Measurements from ENCODE around the gene PFKFB4.

PFKFB4 gene

DNA sequence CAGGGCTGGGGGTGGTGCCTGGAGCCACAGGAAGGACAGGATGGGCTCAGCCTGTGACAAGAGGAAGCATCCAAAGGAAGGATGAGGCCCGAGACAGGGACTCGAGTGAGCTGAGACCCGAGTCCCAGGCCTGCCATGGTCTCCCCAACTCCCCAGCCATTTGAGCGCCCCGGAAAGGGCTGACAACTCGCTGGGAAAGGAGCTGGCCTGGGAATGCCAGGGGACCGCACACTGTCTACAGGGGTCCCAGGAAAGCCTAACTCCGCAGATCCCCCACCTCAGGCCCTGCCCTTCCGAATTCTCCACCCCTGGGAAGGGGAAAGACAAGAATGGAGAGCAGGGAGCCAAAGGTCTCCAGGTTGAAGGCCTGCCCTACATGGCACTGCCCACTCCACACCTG lies 31.6 kb downstream of the PFKFB4 start:
- Histone ChIP-seq H3F3A (ENCODE audit: insufficient read depth) (no peaks in the 10 kb centered on the region), H3K9me2 (replicated peaks; ENCODE audit: insufficient read depth, low read length) (no peaks in the 10 kb centered on the region), H3K9me3 (ENCODE audit: insufficient read depth, low read length) (no peaks in the 10 kb centered on the region), H3K9ac (ENCODE audit: low read length) (no peak overlapping the region), H3K27ac (ENCODE audit: low read depth, low read length) (no peak overlapping the region), H3K27me3 (ENCODE audit: low read length) (no peaks in the 10 kb centered on the region), H3K36me3 (ENCODE audit: low read length) (no peaks in the 10 kb centered on the region), H3K79me2 (ENCODE audit: insufficient read depth, low read length) (no peaks in the 10 kb centered on the region), H4K20me1 (ENCODE audit: low read depth, low read length) (no peaks in the 10 kb centered on the region), H3K4me3 (ENCODE audit: insufficient read depth, low read length, poor library complexity, severe bottlenecking) (no peak overlapping the region), H3K4me2 (ENCODE audit: low read depth, low read length, poor library complexity, severe bottlenecking) (no peak overlapping the region), H2AFZ (ENCODE audit: low read depth, low read length, severe bottlenecking) (no peak overlapping the region)
- TF ChIP-seq EZH2phosphoT487 (conservative IDR thresholded peaks at IDR 0.05; ENCODE audit: low read length), result no peak
- TF ChIP-seq, protein P1, sequence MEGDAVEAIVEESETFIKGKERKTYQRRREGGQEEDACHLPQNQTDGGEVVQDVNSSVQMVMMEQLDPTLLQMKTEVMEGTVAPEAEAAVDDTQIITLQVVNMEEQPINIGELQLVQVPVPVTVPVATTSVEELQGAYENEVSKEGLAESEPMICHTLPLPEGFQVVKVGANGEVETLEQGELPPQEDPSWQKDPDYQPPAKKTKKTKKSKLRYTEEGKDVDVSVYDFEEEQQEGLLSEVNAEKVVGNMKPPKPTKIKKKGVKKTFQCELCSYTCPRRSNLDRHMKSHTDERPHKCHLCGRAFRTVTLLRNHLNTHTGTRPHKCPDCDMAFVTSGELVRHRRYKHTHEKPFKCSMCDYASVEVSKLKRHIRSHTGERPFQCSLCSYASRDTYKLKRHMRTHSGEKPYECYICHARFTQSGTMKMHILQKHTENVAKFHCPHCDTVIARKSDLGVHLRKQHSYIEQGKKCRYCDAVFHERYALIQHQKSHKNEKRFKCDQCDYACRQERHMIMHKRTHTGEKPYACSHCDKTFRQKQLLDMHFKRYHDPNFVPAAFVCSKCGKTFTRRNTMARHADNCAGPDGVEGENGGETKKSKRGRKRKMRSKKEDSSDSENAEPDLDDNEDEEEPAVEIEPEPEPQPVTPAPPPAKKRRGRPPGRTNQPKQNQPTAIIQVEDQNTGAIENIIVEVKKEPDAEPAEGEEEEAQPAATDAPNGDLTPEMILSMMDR (IDR thresholded peaks at IDR 0.05; ENCODE audit: insufficient read depth, low read length, poor library complexity, severe bottlenecking), result no peak

DNA sequence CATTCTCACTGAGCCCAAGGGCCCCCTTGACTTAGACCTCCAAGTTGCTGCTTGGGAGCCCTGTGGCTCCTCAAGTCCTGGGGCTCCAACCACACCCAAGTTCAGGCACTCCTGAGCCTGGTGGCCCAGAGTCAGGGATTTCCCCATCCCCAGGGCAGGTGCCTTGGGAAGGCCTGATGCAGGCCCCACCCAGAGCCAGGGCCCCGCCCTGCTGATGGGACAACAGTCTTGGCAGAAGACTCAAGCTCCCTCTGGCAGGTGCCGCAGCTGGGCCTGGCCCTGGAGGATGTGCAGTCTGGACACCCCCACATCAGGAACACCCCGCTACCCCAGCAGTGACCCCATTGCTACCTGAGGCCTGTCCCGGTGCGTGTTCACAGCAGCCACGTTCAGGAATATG lies 35.0 kb downstream of the PFKFB4 start:
- TF ChIP-seq, protein P1 (IDR thresholded peaks at IDR 0.05; ENCODE audit: insufficient read depth, low read length, poor library complexity, severe bottlenecking), result no peak
- TF ChIP-seq EZH2phosphoT487 (conservative IDR thresholded peaks at IDR 0.05; ENCODE audit: low read length), result no peak
- H3K4me3 ChIP-seq (ENCODE audit: insufficient read depth, low read length, poor library complexity, severe bottlenecking), result no peak overlapping the region
- H3K36me3 ChIP-seq (ENCODE audit: low read length), result no peaks in the 10 kb centered on the region
- no peak overlapping the region for H3K9ac ChIP-seq (ENCODE audit: low read length)
- H3K9me2 ChIP-seq (replicated peaks; ENCODE audit: insufficient read depth, low read length), result no peaks in the 10 kb centered on the region
- H3K27ac ChIP-seq (ENCODE audit: low read depth, low read length), result no peak overlapping the region
- no peaks in the 10 kb centered on the region for H3F3A ChIP-seq (ENCODE audit: insufficient read depth)
- no peaks in the 10 kb centered on the region for H3K27me3 ChIP-seq (ENCODE audit: low read length)
- H3K9me3 ChIP-seq (ENCODE audit: insufficient read depth, low read length), result no peaks in the 10 kb centered on the region
- no peak overlapping the region for H3K4me2 ChIP-seq (ENCODE audit: low read depth, low read length, poor library complexity, severe bottlenecking)
- no peaks in the 10 kb centered on the region for H3K79me2 ChIP-seq (ENCODE audit: insufficient read depth, low read length)
- H2AFZ ChIP-seq (ENCODE audit: low read depth, low read length, severe bottlenecking), result no peak overlapping the region
- no peaks in the 10 kb centered on the region for H4K20me1 ChIP-seq (ENCODE audit: low read depth, low read length)

DNA sequence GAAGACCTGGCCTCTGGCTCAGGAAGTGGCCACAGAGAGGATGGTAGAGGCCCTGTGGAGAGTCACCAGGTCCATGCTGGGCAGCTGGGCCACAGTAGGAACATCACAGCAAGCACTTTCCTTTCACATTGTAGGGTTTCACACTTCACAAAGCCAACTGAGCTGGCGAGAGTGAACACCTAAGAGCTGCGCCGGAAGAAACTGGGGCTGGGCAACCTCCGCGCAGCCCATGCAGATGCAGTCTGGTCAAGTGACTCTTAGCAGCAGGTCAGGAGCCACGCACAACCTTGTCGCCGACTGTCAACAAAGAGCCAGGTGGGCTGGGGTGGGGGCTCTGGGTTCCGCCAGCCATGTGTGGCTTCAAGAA lies 37.3 kb downstream of the PFKFB4 start:
- Histone ChIP-seq H3K9me2 (replicated peaks; ENCODE audit: insufficient read depth, low read length) (no peaks in the 10 kb centered on the region), H3K27ac (ENCODE audit: low read depth, low read length) (no peak overlapping the region), H3K79me2 (ENCODE audit: insufficient read depth, low read length) (no peaks in the 10 kb centered on the region), H3K4me3 (ENCODE audit: insufficient read depth, low read length, poor library complexity, severe bottlenecking) (no peak overlapping the region), H2AFZ (ENCODE audit: low read depth, low read length, severe bottlenecking) (no peak overlapping the region), H3K36me3 (ENCODE audit: low read length) (no peaks in the 10 kb centered on the region), H3K4me2 (ENCODE audit: low read depth, low read length, poor library complexity, severe bottlenecking) (no peak overlapping the region), H4K20me1 (ENCODE audit: low read depth, low read length) (no peaks in the 10 kb centered on the region), H3K9me3 (ENCODE audit: insufficient read depth, low read length) (no peaks in the 10 kb centered on the region), H3K9ac (ENCODE audit: low read length) (no peak overlapping the region), H3F3A (ENCODE audit: insufficient read depth) (no peaks in the 10 kb centered on the region), H3K27me3 (ENCODE audit: low read length) (no peaks in the 10 kb centered on the region)
- TF ChIP-seq, protein P1 (IDR thresholded peaks at IDR 0.05; ENCODE audit: insufficient read depth, low read length, poor library complexity, severe bottlenecking), result no peak
- TF ChIP-seq EZH2phosphoT487 (conservative IDR thresholded peaks at IDR 0.05; ENCODE audit: low read length), result no peak

All from SU-DHL-6 (cell line).